SK-N-SH (cell line): Measurements from ENCODE around the gene KPNB1. TPM values are rescaled to one million over a fixed set of nuclear protein-coding genes. Genes with fewer than 3 reads are reported as not detected.
"Not testable (repeated sequence)": the region's sequence is repeated elsewhere in the genome, so short reads cannot be mapped to it uniquely, and the experiment has no call there.

Experiments
- CTCF ChIA-PET: fragments of 300-600, 350-600 bp; formaldehyde crosslinking; extraction: SDS; loops from one replicate; lab custom pipeline; 2021; lab: Yijun Ruan, JAX
- POLR2A ChIA-PET: fragments of 350-600 bp; sonication (Branson Sonifier 250); formaldehyde crosslinking; extraction: SDS; loops from one replicate; lab custom pipeline; 2020; ENCODE audit warnings: antibody characterized with exemption, inconsistent platforms; lab: Yijun Ruan, JAX
- DNase-seq: peaks from one replicate; pipeline ENCODE4 v3.0.0; 2012
- H2AFZ ChIP-seq: fragments of 200-600 bp; sonication (generic); 2 replicates; pipeline ENCODE4 v1.8.1; 2016; ENCODE audit warnings: antibody characterized with exemption, mild to moderate bottlenecking, low read depth
- H3F3A ChIP-seq: fragments of 200-600 bp; sonication (generic); replicated peaks from 2 replicates; pipeline ENCODE3; 2016; ENCODE audit warnings: antibody characterized with exemption, mild to moderate bottlenecking; ENCODE audit not compliant: insufficient read depth
- H3K27ac ChIP-seq, 2 experiments: fragments of 200-500 bp in 1 of 2; fragments of 200-600 bp in 1 of 2; sonication (Bioruptor generic) in 1 of 2; sonication (generic), shearing (Covaris generic) in 1 of 2; 2 replicates each; pipeline versions ENCODE4 v1.5.1 to v1.6.1; 2014 to 2016; ENCODE audit warnings: low read depth in 2 of 2, inconsistent platforms in 1 of 2, low read length in 1 of 2, mild to moderate bottlenecking in 1 of 2, mixed read lengths in 1 of 2
- H3K27me3 ChIP-seq: fragments of 200-600 bp; sonication (generic), shearing (Covaris generic); 2 replicates; pipeline ENCODE4 v1.6.1; 2016; ENCODE audit warnings: mixed run types; ENCODE audit not compliant: insufficient read depth
- H3K36me3 ChIP-seq, 2 experiments: fragments of 200-500 bp in 1 of 2; fragments of 200-600 bp in 1 of 2; sonication (Bioruptor generic) in 1 of 2; sonication (generic) in 1 of 2; replicated peaks in 1 of 2; 2 replicates each; pipeline versions ENCODE3 to v1.5.1; 2014 to 2016; ENCODE audit warnings: low read length in 1 of 2, mild to moderate bottlenecking in 1 of 2; ENCODE audit not compliant: insufficient read depth in 2 of 2, control insufficient read depth in 1 of 2
- H3K4me1 ChIP-seq, 2 experiments: fragments of 200-500 bp in 1 of 2; fragments of 200-600 bp in 1 of 2; sonication (Bioruptor generic) in 1 of 2; sonication (generic), shearing (Covaris generic) in 1 of 2; 2 replicates each; pipeline versions ENCODE4 v1.5.1 to v1.6.1; 2014 to 2016; ENCODE audit warnings: low read depth in 1 of 2, low read length in 1 of 2, mixed run types in 1 of 2; ENCODE audit not compliant: insufficient read depth in 2 of 2, control insufficient read depth in 1 of 2
- H3K4me2 ChIP-seq: fragments of 200-600 bp; sonication (generic), shearing (Covaris generic); 2 replicates; pipeline ENCODE4 v1.6.1; 2017; ENCODE audit warnings: mixed run types
- H3K4me3 ChIP-seq, 2 experiments: fragments of 200-500 bp in 1 of 2; fragments of 200-600 bp in 1 of 2; sonication (Bioruptor generic) in 1 of 2; sonication (generic), shearing (Covaris generic) in 1 of 2; 2 replicates each; pipeline versions ENCODE4 v1.5.1 to v1.8.1; 2014 to 2016; ENCODE audit warnings: low read depth in 2 of 2, inconsistent platforms in 1 of 2, low read length in 1 of 2, mild to moderate bottlenecking in 1 of 2, mixed read lengths in 1 of 2, moderate library complexity in 1 of 2
- H3K79me2 ChIP-seq: fragments of 200-600 bp; sonication (generic); 2 replicates; pipeline ENCODE4 v1.8.1; 2017; ENCODE audit warnings: mild to moderate bottlenecking; ENCODE audit not compliant: insufficient read depth
- H3K9ac ChIP-seq: fragments of 200-600 bp; sonication (generic); 2 replicates; pipeline ENCODE4 v1.6.1; 2017; ENCODE audit warnings: mixed run types
- H3K9me2 ChIP-seq: fragments of 200-600 bp; sonication (generic); 2 replicates; pipeline ENCODE4 v1.6.1; 2017; ENCODE audit warnings: mixed run types
- H3K9me3 ChIP-seq: fragments of 200-600 bp; sonication (generic); 2 replicates; pipeline ENCODE4 v1.6.1; 2017; ENCODE audit warnings: mixed run types, mild to moderate bottlenecking, moderate library complexity
- H4K20me1 ChIP-seq: fragments of 200-600 bp; sonication (generic); 2 replicates; pipeline ENCODE4 v1.6.1; 2017; ENCODE audit warnings: mild to moderate bottlenecking, mixed run types; ENCODE audit not compliant: insufficient read depth
- CHD2 ChIP-seq: fragments of 150-350 bp; IDR thresholded peaks from 2 replicates; pipeline ENCODE4 v1.6.1; 2018; ENCODE audit warnings: low read length; ENCODE audit not compliant: partially characterized antibody
- FOXJ3 ChIP-seq: sonication (generic); formaldehyde crosslinking; IDR thresholded peaks from 2 replicates; pipeline ENCODE4 v1.5.1; 2020; ENCODE audit warnings: mild to moderate bottlenecking, missing genetic modification reagents
- MEF2A ChIP-seq: IDR thresholded peaks from 2 replicates; pipeline ENCODE4 v1.4.0; 2012; ENCODE audit warnings: low read depth, borderline replicate concordance
- MXI1 ChIP-seq: IDR thresholded peaks from 2 replicates; pipeline ENCODE4 v1.6.1; 2012; ENCODE audit warnings: mild to moderate bottlenecking, low read depth, low read length, improper control_type of control experiment
- NFIC ChIP-seq: IDR thresholded peaks from 2 replicates; pipeline ENCODE4 v1.4.0; 2012; ENCODE audit warnings: borderline replicate concordance
- PBX3 ChIP-seq: IDR thresholded peaks from 2 replicates; pipeline ENCODE4; 2012
- RAD21 ChIP-seq: IDR thresholded peaks from 2 replicates; pipeline ENCODE4 v1.6.1; 2012; ENCODE audit warnings: mild to moderate bottlenecking, low read length
- REST ChIP-seq: IDR thresholded peaks from 2 replicates; pipeline ENCODE4 v1.6.1; 2012; ENCODE audit warnings: mild to moderate bottlenecking, low read depth, low read length, moderate library complexity
- YY1 ChIP-seq: IDR thresholded peaks from 2 replicates; pipeline ENCODE4 v1.4.0; 2012; ENCODE audit warnings: low read depth, mild to moderate bottlenecking
- WGBS: methylation state at CpG from one replicate; pipeline ENCODE4 v1.1.6; 2017; ENCODE audit warnings: low lambda C conversion rate; 5-methylcytosine and 5-hydroxymethylcytosine counted together
- polyA plus RNA-seq, 3 experiments: library from polyadenylated mRNA; depleted of rRNA; stranded (reverse); fragments of >200 nt; gene quantifications; 2 replicates each; pipeline ENCODE4 v1.2.3, GENCODE V29; 2012
- TF ChIP-seq, protein P1 (sequence below): IDR thresholded peaks from 2 replicates; pipeline ENCODE4 v1.4.0; 2012; ENCODE audit warnings: low read depth, borderline replicate concordance
- TF ChIP-seq, protein P2 (sequence below): fragments of 150-350 bp; IDR thresholded peaks from 2 replicates; pipeline ENCODE4 v1.6.1; 2016; ENCODE audit warnings: mild to moderate bottlenecking, low read depth, low read length

The KPNB1 gene
- polyA plus RNA-seq, 1 of the 3 experiments (the other 2 are of a cell fraction) = 89.5 TPM

- no peak for TF ChIP-seq REST
- no peak for TF ChIP-seq PBX3
- TF ChIP-seq YY1 = no peak
- no peak for TF ChIP-seq NFIC
These were observed 32.4 kb downstream of the KPNB1 start (continued) for GRCh38 chr17:47682138-47682537.

- H3K9me2 ChIP-seq, H3K27me3 ChIP-seq, H2AFZ ChIP-seq, H3K4me3 ChIP-seq, H3K4me2 ChIP-seq, H3K27ac ChIP-seq, H3K9me3 ChIP-seq, H3K9ac ChIP-seq, DNase-seq: not testable (repeated sequence)
- H3K79me2 ChIP-seq = peaks cover 12% of the 10 kb centered on the region; the same call in 1 of the 2 replicates
- WGBS = 92% methylated on average over 4 of the region's 4 CpGs
- CTCF ChIA-PET = interaction anchor here (0.6 to 11.3 kb wide), 2 partner anchors 18 to 241 kb away, joined by 3 to 167 read pairs; no protein-coding TSS in a partner anchor
- peaks cover 0 to 20% of the 10 kb centered on the region in 2 experiments; a peak in 2 of 4 replicates for H3K4me1 ChIP-seq
- peaks cover 42% of the 10 kb centered on the region for H4K20me1 ChIP-seq
- POLR2A ChIA-PET = interaction anchor here (0.7 kb wide), 1 partner anchor 16 kb away, joined by 4 read pairs; no protein-coding TSS in a partner anchor
- H3F3A ChIP-seq = peaks cover 72% of the 10 kb centered on the region
- H3K36me3 ChIP-seq = peaks cover 78 to 88% of the 10 kb centered on the region in 2 experiments
These were observed 33.0 kb downstream of the KPNB1 start for GRCh38 chr17:47682727-47683126.

DNA sequence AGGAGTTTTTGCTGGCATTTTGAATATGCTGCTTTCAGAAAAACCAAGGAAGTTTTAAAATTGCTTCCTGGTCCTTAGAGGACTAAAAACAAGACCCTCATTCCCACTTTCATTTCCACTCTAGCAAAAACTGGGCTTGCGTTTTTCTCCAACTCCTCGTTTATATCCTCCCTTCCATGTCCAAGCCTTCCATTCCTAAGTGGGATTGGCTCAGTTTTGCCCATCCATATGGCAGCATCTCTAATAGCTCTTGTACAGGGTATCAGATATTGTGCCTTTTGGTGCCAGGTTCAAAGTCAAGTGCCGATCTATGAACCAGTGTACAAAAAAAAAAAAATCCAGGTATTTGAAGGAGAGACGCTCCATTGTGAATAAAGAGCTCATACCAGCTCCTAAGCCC lies 34.3 kb downstream of the KPNB1 start:
- POLR2A ChIA-PET = interaction anchor here (0.6 to 1.2 kb wide), 3 partner anchors 10 to 34 kb away, joined by 3 read pairs; partner anchors contain the start of gene TBKBP1
- H2AFZ ChIP-seq = no peak overlapping the region
- H3F3A ChIP-seq = peaks cover 71% of the 10 kb centered on the region
- H3K36me3 ChIP-seq = peaks cover 68 to 76% of the 10 kb centered on the region in 2 experiments
- peaks cover 36% of the 10 kb centered on the region; the same call in 1 of the 2 replicates for H4K20me1 ChIP-seq
- no peak for DNase-seq
- no peak overlapping the region for H3K9ac ChIP-seq
- no peaks in the 10 kb centered on the region for H3K9me2 ChIP-seq
- H3K4me3 ChIP-seq = no peak overlapping the region
- peaks cover 0 to 20% of the 10 kb centered on the region in 2 experiments; a peak in 2 of 4 replicates for H3K4me1 ChIP-seq
- H3K79me2 ChIP-seq = 0 out of 2 replicates have a peak, but pooled peaks cover 8% of the 10 kb centered on the region
- H3K4me2 ChIP-seq = no peak overlapping the region
- CTCF ChIA-PET = interaction anchor here (0.6 to 1.7 kb wide), 6 partner anchors 9 to 106 kb away, joined by 3 to 6 read pairs (median 4); no protein-coding TSS in a partner anchor
- TF ChIP-seq FOXJ3 (no peak), MEF2A (no peak), MXI1 (no peak), RAD21 (no peak), CHD2 (no peak)
- TF ChIP-seq, protein P1, sequence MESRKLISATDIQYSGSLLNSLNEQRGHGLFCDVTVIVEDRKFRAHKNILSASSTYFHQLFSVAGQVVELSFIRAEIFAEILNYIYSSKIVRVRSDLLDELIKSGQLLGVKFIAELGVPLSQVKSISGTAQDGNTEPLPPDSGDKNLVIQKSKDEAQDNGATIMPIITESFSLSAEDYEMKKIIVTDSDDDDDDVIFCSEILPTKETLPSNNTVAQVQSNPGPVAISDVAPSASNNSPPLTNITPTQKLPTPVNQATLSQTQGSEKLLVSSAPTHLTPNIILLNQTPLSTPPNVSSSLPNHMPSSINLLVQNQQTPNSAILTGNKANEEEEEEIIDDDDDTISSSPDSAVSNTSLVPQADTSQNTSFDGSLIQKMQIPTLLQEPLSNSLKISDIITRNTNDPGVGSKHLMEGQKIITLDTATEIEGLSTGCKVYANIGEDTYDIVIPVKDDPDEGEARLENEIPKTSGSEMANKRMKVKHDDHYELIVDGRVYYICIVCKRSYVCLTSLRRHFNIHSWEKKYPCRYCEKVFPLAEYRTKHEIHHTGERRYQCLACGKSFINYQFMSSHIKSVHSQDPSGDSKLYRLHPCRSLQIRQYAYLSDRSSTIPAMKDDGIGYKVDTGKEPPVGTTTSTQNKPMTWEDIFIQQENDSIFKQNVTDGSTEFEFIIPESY = no peak
- TF ChIP-seq, protein P2, sequence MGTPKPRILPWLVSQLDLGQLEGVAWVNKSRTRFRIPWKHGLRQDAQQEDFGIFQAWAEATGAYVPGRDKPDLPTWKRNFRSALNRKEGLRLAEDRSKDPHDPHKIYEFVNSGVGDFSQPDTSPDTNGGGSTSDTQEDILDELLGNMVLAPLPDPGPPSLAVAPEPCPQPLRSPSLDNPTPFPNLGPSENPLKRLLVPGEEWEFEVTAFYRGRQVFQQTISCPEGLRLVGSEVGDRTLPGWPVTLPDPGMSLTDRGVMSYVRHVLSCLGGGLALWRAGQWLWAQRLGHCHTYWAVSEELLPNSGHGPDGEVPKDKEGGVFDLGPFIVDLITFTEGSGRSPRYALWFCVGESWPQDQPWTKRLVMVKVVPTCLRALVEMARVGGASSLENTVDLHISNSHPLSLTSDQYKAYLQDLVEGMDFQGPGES = no peak
- WGBS = 92% methylated on average over 4 of the region's 4 CpGs
- no peaks in the 10 kb centered on the region for H3K9me3 ChIP-seq
- no peaks in the 10 kb centered on the region for H3K27me3 ChIP-seq
- no peak overlapping the region for H3K27ac ChIP-seq
